GM21367 (cell line): ENCODE data around the gene G6PC1.
"Not testable (repeated sequence)": the region's sequence is repeated elsewhere in the genome, so short reads cannot be mapped to it uniquely, and the experiment has no call there.

Source experiments
- ATAC-seq: cut with Tn5 transposase; IDR thresholded peaks from one replicate; pipeline ENCODE4 v1.9.1; 2021; ENCODE audit not compliant: unreplicated experiment

G6PC1 gene

DNA sequence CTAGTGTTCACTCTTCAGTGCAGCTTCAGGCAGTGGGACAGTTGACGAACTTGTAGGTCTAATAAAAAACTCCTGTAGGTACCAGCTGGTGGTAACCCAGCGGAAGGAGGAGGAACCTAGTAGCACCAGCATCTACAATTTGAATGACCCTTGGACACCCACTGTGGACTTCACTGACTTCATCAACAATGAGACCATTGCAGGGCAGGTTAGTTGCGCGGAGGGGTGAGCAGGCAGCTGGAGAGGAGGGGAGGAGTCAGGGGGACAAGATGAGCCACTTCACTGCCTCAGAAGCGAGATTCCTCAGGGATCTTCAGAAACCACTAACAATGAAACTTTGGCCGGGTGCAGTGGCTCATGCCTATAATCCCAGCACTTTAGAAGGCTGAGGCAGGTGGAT is 27.3 kb upstream of the G6PC1 start:
- ATAC-seq, result no peak

DNA sequence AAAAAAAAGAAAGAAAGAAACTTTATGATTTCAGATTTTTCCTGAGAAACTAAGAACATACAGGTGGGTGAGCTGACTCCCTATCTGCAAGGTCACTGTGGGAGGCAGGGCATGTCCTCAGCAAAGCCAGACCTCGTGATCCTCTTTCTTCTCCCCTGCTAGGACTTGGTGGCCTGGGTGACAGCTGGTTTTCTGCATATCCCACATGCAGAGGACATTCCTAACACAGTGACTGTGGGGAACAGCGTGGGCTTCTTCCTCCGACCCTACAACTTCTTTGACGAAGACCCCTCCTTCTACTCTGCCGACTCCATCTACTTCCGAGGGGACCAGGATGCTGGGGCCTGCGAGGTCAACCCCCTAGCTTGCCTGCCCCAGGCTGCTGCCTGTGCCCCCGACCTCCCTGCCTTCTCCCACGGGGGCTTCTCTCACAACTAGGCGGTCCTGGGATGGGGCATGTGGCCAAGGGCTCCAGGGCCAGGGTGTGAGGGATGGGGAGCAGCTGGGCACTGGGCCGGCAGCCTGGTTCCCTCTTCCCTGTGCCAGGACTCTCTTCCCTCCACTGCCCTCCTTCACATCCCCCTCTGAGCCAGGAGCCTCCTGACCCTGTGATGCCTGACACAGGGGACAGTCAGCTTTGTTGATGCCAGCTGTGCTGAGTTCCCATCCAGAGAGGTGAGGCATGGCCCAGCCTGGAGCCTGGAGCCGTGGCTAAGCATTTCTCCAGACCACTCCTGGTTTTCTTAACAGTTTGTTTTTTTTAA is 26.5 kb upstream of the G6PC1 start:
- not testable (repeated sequence) for ATAC-seq

DNA sequence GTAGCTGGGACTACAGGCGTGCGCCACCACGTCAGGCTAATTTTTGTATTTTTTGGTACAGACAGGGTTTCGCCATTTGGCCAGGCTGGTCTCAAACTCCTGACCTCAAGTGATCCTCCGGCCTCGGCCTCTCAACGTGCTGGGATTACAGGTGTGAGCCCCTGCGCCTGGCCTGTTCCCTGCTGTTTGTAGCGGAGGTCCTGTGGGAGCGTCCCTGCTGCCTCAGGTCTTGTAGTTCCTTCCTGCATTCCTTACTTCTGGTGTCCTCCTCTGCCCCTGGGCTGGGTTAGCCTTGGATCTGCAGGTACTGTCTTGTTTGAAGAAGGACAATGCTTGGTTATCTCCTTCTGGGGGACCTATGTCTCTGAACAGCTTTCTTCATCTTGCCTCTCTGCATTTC is 23.6 kb upstream of the G6PC1 start:
- ATAC-seq, result no peak

DNA sequence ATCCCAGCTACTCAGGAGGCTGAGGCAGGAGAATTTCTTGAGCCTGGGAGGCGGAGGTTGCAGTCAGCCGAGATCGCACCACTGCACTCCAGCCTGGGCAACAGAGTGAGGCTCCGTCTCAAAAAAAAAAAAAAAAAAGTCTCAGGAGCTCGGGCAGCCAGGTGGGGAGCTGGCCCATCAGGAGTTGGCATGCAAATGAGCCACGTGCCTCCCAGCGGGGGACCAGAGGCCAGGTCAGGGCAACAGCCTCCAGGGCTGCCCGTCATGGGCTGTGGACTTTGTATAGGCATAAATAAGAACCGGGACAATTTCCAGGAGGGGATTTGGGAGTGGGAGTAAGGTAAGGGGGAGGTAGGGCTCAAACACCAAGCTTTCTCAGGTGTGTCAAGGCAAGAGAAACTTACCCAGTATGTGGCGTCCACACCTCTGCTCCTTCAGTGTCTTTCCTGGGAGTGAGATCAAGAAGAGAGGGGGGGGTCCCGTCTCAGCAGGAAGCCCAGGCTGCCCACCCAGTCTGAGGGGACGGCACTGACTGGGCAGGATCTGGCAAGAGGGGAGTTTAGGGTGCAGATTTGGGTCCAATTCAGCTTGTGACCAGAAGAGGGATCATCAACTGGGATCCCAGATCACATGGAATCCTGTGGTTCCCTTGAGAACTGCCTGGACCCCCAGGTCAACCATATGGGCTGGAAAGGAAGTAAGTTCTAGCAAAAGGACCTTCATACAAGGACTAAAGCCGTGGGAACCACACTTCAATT is 22.3 kb upstream of the G6PC1 start:
- no peak for ATAC-seq

DNA sequence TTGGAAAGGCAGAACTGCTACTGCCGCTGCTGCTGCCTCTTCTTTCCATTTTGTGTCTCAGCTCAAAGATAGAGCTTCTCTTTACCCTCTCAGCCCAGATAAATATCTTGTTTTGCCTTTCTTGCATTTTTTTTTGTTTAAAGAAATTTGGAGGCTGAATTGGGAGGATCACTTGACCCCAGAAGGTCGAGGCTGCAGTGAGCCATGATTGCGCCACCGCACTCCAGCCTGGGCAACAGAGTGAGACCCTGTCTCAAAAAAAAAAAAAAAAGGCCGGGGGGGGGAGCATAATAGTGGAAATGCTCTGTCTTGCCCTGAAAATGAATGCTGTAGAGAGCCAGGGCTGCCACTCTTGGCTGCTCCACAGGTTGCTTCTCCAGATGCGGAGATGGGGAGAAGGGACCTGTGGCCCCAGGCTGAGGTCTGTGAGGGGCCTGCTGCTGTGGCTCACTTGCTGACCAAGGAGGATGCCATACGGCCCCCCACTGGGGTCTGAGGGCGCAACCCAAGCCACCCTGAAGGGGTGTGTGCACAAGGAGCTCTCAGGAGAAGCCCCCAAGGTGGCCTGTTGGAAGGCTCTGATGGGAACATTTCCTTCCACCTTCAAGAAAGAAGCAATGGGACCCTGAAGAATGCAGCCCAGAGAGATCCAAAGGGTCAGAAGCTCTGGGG is 21.5 kb upstream of the G6PC1 start:
- no peak for ATAC-seq

DNA sequence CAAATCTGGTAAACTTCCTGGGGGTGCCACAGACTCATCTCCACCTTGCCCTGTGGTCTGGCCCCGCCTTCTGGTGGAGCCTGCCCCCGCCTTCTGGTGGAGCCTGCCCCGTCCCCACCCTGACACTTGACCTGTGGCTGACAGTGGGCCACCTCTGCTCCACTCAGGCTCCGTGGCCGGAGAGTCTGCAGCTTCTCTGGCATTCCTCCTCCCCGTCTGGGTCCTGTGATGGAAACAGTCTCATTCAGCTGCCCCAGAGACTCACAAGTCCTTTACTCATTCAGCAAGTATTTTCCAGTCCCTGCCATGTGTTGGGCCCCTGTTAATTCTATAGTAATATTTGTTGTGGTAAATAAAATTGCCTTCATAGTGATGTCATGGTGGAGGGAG is 21.0 kb upstream of the G6PC1 start:
- ATAC-seq, result no peak

DNA sequence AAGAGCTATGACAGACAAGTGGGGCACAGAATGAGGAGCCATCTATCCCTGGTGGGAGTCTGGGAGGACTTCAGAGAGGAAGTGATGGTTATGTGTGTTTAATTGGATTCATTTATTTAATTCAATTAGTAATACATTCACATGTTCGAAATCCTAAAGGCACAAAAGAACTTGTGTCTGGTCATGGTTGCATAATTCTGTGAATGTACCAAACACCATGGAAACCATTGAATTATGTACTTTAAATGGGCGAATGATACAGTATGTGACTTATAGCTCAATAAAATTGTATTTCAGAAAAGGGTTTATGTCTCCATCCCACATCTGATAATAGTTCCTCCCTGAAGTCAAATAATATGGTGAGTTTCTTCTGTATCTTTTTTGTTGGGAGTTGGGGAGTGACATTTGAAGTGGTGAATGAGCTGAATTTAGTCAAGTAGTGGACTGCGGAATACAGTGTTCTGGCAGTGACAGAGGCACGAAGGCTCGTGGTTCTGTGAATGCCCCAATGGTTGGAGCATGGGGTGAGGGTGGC is 19.8 kb upstream of the G6PC1 start:
- ATAC-seq, result no peak

DNA sequence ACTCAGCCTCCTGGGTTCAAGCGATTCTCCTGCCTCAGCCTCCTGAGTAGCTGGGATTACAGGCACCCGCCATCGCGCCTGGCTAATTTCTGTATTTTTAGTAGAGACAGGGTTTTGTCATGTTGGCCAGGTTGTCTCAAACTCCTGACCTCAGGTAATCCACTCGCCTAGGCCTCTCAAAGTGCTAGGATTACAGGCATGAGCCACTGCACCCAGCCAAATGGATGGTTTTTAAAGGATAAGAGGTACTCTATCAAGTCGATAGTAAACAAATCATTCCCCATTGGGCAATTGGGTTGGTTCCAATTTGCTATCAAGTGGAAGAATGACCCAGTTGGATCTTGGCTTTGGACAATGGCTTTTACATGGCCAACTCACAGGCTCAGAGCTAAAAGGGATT is 18.9 kb upstream of the G6PC1 start:
- not testable (repeated sequence) for ATAC-seq

DNA sequence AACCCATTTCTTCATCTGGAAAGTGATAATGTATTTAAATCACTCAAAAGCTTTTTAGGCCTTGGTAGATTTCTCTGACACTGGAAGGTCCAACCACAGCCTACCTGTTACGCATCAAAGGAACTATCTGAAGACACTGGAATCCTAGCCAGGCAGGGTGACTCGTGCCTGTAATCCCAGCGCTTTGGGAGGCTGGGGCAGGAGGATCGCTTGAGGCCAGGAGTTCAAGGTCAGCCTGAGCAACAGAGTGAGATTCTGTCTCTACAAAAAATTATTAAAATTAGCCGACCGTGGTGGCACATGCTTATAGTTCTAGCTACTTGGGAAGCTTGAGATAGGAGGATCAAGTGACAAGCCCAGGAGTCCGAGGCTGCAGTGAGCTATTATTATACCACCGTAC is 18.4 kb upstream of the G6PC1 start:
- no peak for ATAC-seq

DNA sequence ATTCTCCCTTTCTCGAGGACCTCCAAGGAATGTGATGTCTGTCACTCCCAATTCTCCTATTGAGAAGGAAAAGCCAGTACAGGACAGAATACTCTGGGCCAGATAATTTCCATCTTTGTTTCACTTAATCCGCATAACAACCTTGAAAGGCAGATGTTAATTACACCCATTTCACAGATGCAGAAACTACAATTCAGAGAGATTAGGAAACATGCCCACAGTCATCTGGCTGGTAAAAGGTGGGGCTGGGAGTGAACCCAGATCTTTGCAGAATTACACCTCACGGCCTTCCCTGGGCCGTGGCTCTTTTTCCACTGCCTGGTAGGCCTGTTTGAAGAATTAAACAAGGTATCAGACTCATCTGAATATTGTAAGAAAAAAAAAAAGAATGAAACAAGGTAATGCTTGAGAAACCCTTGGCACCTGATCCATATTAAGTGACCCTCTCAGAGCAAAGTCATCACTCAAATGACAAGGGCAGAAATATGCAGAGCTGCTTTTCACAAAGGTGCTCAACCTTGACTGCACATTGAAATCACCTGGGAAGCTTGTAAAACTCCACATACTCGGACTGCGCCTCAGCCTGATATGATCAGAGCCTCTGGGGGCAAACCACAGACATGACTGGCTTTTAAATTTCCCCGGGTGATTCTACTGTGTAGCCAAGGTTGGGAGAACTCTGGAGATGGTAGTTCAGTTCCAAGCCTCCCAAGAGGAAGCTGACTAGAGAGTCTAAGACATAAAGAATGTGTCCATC is 16.6 kb upstream of the G6PC1 start:
- ATAC-seq, result no peak

DNA sequence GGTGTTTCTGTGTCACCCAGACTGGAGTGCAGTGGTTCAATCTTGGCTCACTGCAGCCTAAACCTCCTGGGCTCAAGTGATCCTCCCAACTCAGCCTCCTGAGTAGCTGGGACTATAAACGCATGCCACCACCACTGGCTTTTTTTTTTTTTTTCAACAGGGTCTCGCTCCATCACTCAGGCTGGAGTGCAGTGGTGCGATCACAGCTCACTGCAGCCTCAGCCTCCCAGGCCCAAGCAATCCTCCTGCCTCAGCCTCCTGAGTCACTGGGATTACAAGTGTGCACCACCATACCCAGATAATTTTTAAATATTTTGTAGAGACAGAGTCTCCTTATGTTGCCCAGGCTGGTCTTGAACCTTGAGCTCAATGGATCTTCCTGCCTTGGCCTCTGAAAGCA is 14.8 kb upstream of the G6PC1 start:
- not testable (repeated sequence) for ATAC-seq

DNA sequence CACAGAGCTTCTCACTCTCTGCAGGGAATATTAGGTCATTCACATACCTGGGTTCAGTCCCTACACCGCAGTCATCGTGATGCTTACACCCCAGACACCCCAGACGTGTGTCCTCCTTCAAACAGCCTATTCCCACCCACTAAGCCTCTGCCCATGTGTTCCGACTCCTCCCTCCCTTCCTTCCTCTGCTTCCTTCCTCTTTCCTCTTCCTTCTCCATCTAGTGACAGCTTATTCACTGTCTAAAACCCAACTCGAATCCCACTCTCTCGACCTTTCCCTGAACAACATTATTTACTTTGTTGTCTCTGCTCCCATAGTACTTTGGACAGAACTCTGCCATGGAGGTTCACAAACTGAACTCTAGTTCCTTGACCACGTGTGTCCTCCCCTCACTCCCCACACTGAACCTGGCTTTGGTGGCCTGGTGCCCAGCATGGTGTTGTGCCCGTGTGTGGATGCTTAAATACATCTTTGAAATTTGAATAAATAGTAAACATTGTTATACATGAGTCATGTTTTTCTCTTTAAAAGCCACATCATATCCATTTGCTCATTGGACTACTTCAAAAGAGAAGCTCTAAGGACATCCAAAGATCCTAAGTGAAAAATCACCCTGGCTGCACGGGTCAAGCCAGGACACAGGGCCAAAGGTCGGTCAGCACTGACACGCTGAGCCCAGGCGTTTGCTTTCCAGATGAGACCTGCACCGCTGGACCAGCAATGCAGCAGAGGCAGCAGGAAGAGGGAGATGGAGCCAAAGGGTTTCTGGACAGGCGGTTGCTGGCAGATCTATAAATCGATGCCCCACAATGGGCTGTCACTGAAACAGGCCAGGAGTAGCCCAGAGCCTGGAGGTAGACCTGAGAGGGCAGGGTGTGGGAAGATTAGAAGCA is 14.1 kb upstream of the G6PC1 start:
- no peak for ATAC-seq

DNA sequence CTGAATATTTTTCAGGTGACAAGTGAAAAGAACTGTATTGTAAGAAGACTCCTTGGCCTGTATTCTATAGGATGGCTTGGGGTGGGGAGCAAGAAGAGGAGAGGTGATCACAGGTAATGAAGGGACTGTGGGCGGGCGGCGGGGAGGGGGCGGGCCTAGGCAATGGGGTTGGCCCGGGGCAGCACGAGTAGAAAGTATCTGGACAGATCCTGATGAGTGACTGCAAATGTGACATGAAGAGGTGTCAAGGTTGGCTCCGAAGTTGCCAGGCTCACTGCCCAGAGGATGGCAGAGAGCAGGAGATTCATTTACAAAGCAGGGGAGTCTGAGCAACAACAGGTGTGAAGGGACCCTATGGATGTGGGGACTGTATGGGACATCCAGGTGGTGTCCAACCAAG is 10.8 kb upstream of the G6PC1 start:
- no peak for ATAC-seq

DNA sequence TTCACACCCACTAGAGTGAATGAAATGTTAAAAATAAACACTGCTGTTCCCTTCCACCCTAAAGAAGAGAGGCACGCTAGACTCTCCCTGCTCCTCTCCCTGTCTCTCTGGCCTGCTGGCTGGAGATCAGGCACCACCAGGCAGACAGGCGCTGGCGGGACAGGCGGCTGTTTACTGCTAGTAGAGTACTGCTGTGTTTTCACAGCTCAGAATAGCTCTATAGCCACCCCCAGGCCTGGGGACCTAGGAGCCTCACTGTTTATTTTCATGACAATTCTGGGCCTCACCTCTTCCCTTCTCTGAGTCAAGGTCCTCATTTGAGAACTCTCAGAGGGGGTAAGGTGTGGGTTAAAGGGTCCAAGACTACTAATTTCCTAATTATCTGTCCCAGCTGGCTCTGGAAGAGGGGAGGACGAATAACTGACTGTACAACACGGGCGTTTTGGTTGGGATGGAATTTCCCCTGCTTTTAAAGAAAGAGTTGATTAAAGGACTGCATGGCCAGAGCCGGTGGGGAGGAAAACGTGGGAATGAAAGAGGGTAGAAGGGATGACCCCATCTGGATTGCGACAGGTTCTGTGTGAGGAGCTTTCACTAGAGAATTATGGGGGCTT is 9.0 kb upstream of the G6PC1 start:
- no peak for ATAC-seq

DNA sequence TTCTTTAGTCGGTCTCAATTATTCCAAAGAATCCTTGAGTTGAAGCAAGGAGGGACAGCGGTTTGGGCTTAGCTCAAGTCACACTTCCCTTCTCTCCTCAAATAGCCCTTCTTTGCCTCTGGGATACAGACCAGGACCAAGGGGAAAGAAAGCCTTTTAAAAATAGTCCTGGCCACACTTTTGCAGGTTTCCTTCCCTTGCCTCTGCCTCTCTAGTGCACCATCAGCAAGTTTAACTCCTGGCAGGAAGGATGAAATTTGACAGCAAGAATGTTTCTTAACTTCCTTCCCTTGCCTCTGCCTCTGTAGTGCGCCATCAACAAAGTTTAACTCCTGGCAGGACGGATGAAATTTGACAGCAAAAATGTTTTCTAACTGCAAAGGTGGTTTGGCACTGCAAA is 7.2 kb upstream of the G6PC1 start:
- no peak for ATAC-seq

DNA sequence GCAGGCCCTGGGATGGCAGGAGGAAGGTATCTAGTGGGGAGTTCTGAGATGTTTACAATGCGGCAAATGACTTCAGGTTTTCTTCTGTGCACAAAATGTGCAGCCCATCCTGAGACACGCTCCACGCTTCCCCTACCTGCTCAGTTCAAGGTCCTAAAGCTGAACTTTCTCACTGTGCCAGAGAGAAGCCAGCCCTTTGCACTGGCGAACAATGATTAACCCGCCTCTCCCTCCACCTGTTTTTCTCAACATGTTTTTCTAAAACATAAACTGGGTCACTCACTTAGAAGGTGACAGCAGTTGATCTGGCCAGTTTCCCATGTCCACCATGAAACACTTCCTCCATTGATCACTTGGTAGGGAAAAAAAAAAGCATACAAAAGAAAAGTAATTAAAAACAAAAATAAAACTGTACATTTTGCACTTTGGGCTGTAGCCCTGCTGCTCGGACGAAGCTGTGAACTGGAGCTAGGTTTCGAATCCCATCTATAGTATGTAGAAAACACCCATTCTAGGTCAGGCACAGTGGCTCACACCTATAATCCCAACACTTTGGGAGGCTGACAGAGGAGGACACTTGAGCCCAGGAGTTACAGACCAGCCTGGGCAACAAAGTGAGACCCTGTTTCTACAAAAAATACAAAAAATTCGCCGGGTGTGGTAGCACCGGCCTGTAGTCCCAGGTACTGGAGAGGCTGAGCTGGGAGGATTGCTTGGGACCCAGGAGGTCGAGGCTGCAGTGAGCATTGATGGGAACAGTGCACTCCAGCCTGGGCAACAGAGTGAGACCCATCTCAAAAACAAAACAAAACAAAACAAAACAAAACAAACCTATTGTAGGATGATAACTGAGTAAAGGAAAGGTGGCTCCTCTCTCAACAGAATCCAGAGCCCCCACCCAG is 6.1 kb upstream of the G6PC1 start:
- no peak for ATAC-seq

DNA sequence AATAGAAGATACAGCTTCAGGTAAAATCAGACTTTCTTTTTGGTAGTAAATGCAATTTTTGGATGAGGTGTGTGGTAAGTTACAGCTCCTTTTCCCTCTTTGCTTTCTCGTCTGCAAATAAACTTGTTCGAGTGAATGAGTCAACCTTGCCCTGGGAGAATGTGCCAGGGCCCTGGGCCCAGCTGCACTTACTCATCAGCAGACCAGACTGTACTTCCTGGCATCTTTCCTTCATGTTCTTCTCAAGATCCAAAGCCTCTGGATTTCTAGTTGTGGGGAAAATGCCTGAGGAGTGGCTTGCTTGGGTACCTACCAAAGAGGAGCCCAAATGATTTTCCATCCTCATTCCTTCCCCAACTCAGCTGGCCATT is 5.4 kb upstream of the G6PC1 start:
- no peak for ATAC-seq

DNA sequence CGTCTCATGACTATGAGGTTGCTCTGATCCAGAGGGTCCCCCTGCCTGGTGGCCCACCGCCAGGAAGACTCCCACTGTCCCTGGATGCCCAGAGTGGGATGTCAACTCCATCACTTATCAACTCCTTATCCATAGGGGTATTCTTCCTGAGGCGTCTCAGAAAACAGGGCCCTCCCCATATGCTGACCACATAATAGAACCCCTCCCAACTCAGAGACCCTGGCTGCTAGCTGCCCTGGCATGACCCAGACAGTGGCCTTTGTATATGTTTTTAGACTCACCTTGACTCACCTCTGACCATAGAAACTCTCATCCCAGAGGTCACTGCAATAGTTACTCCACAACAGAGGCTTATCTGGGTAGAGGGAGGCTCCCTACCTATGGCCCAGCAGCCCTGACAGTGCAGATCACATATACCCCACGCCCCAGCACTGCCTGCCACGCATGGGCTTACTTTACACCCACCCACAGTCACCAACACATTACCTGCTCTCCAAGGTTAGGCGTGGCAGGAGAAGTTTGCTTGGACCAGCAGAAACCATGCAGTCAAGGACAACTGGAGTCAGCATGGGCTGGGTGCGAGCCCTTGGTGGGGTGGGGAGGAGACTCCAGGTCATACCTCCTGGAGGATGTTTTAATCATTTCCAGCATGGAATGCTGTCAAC is 2.3 kb upstream of the G6PC1 start:
- no peak for ATAC-seq
